ACC112 (cell line): ENCODE data around the gene IL17B.

ENCODE experiments used
- H2AFZ ChIP-seq: fragments of 200-600 bp; sonication (generic); one replicate; pipeline ENCODE4 v1.6.0; 2017; ENCODE audit warnings: antibody characterized with exemption, low read length; ENCODE audit not compliant: unreplicated experiment
- H3K27ac ChIP-seq: fragments of 200-600 bp; sonication (generic); 2 replicates; pipeline ENCODE4 v1.5.1; 2014; ENCODE audit warnings: low read depth, mild to moderate bottlenecking, antibody characterized with exemption, low read length, moderate library complexity
- H3K27me3 ChIP-seq: fragments of 200-600 bp; sonication (generic); 2 replicates; pipeline ENCODE4 v1.6.1; 2014; ENCODE audit warnings: mild to moderate bottlenecking, antibody characterized with exemption, low read length, moderate library complexity, mixed read lengths; ENCODE audit not compliant: insufficient read depth
- H3K36me3 ChIP-seq: fragments of 200-600 bp; sonication (generic); 2 replicates; pipeline ENCODE4 v1.6.1; 2016; ENCODE audit warnings: mild to moderate bottlenecking, antibody characterized with exemption, low read length, moderate library complexity, mixed read lengths; ENCODE audit not compliant: insufficient read depth
- H3K4me1 ChIP-seq: fragments of 200-600 bp; sonication (generic); one replicate; pipeline ENCODE4 v1.6.1; 2016; ENCODE audit warnings: low read length, mixed read lengths; ENCODE audit not compliant: insufficient read depth, unreplicated experiment, control insufficient read depth
- H3K4me3 ChIP-seq: fragments of 200-600 bp; sonication (generic); 2 replicates; pipeline ENCODE4 v1.5.1; 2014; ENCODE audit warnings: mild to moderate bottlenecking, low read depth, low read length
- H3K79me2 ChIP-seq: fragments of 200-600 bp; sonication (generic); one replicate; pipeline ENCODE4 v1.6.0; 2016; ENCODE audit warnings: low read length; ENCODE audit not compliant: control insufficient read depth, unreplicated experiment, insufficient read depth

IL17B gene

GRCh38 chr5:149413477-149414210, 34.6 kb upstream of the IL17B start:
- no peaks in the 10 kb centered on the region for H3K27me3 ChIP-seq
- H3K36me3 ChIP-seq = no peaks in the 10 kb centered on the region
- H2AFZ ChIP-seq = no peak overlapping the region
- H3K4me1 ChIP-seq = peaks cover 29% of the 10 kb centered on the region
- H3K4me3 ChIP-seq = no peak overlapping the region
- H3K79me2 ChIP-seq = peaks cover 34% of the 10 kb centered on the region
- peak overlapping the region; percentile 84 for H3K27ac ChIP-seq

DNA sequence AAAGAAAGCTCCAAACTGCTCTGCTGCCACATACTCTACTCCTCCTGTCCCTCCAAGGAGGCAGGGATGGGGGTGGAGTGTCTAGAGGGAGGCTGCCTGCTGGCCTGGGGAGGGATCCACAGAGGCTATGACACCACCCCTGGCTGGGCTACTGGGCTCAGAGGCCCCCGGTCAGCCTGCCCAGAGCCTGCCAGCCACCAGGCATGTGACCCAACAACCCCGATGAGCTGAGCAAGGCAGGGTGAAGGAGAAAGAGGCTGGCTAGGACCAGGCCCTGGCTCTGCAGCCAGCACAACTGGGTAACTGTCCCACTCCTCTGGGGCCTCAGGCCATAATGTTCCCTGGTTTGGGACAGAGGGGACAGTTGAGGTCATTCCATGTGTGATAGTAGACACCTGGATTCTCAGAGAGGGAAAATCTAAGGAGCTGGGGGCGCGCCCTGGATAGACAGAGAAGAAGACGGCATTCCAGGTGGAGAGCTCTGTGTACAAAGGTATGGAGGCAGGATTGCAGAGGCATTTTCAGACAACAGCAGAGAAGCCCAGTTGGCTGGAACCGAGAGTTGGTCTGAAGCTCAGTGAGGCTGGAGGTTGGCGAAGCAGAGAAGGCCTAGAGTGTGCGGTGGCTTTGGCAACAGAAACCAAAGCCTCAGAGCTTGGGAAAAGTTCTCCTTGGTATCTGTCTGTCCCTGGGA, 33.8 kb upstream of the IL17B start:
- Histone ChIP-seq H2AFZ (no peak overlapping the region), H3K79me2 (peaks cover 41% of the 10 kb centered on the region), H3K27me3 (no peaks in the 10 kb centered on the region), H3K4me1 (peaks cover 33% of the 10 kb centered on the region), H3K36me3 (no peaks in the 10 kb centered on the region), H3K27ac (peak overlapping the region; percentile 84; the same call in 1 of the 2 replicates), H3K4me3 (no peak overlapping the region)

DNA sequence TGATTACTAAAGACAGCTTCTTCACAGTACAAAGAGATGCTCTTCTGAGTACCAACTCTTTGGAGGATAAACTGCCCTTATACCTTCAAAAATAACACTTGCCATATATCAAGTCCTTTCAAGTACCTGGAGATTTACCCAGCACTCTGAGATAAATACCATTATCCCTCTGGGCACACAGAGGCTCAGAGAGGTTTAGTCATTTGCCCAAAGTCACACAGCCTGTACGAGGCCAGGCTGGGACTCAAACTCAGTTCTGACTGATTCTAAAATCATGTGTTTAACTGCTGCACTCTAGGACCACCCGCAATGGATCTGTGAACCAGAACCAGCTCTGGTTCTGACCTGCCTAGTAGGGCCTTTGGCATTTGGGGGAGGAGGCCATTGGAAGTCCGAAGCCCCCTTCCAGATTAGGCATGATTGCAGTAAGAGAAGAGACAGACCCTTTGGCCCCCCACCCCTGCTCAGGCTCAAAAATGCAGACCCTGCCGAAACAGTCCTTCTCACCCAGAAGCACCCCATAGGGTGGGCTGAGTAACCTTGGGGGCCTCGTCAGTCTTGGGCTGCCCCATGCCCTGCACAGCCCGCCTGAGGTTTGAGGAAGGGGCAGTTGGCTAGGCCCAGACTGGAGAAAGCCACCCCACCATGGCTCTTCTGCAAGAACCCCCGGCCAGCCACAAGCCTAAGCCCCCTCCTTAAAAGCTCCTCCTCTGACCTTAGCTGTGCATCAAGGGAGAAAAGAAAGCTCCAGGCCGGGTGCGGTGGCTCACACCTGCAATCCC, 32.8 kb upstream of the IL17B start:
- Histone ChIP-seq H2AFZ (no peak overlapping the region), H3K27me3 (no peaks in the 10 kb centered on the region), H3K4me3 (no peak overlapping the region), H3K4me1 (peaks cover 43% of the 10 kb centered on the region), H3K79me2 (peaks cover 51% of the 10 kb centered on the region), H3K36me3 (no peaks in the 10 kb centered on the region), H3K27ac (no peak overlapping the region)

DNA sequence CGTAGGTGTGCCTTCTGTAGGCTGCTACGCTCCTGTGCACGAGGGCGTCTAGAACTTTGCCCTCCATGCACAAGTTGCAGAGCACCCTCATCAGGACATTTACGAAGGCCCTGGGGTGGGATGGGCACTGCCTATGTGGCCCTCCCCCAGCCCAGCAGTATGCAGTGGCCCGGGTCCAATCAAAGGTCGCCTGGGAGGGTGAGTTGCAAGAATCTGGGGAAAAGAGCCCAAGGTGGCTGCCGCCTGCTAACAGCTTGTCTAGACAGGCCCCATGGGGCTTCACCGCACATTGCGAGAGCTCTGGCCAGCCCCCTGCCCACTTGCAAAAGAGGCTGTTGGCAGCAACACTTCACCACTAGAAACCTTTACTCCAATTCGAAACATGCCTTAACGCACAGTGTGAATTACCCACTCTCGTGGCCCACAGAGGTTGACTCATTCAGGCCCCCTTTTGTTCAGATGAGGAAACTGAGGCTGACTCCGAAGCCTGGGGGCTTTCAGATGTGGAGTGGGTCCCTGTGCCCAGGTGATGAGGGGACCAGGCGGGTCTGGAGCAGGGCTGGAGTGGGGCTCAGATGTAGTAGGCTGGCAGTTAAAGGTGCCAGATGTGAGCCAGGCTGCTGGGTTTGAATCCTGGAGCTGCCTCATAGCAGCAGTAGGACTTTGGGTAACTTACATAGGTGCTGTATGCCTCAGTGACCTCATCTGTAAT, 31.8 kb upstream of the IL17B start:
- Histone ChIP-seq H3K27ac (no peak overlapping the region), H3K4me1 (peaks cover 51% of the 10 kb centered on the region), H3K79me2 (peaks cover 53% of the 10 kb centered on the region), H3K36me3 (no peaks in the 10 kb centered on the region), H2AFZ (no peak overlapping the region), H3K27me3 (no peaks in the 10 kb centered on the region), H3K4me3 (no peak overlapping the region)

DNA sequence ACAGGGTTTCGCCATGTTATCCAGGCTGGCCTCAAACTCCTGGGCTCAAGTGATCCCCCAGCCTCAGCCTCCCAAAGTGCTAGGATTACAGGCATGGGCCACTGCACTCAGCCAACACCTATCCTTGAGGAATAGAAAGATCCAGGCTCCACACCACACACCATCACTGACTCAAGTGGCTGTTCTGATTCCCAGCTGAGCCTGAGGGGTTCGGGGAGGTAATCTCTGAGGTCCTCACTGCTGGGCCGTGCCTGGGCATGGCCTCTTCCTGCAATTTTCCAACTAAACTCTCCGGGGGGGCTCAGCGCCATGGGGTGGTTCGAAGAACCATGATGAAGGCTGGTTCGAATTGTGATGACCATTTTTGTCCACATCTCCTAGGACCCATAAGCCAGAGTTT, 31.0 kb upstream of the IL17B start:
- Histone ChIP-seq H3K4me1 (peaks cover 55% of the 10 kb centered on the region), H3K27ac (no peak overlapping the region), H3K79me2 (peaks cover 53% of the 10 kb centered on the region), H3K36me3 (no peaks in the 10 kb centered on the region), H3K27me3 (no peaks in the 10 kb centered on the region), H3K4me3 (no peak overlapping the region), H2AFZ (no peak overlapping the region)

DNA sequence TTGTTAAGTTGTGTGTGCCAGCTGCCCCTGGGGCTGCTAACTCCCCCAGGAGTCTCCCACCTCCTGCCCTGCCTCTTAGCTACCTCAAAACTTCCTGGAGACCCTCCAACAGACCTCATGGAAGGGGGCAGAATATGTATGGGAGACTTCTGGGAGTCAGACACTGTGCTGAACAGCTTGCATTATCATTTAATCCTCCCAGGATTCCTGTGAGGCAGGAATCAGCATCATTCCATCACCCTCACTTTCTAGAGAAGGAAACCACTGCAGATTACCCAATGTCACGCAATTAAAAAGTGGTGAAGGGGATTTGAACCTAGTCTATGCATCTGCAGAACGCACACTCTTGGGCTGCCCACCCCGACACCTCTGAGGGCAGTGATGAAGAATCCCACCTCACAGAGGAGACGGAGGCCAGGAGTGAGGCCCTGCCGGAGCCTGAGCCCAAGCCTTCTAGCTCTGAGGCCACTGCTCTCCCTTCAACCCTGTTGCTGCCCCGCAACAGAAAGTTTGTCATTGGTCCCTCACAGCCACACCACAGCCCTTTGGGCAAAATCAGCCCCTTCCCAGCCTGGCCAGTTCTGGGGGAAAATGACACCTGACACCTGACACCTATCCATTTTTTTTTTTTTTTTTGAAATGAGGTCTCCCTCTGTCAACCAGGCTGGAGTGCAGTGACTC, 30.3 kb upstream of the IL17B start:
- Histone ChIP-seq H3K27me3 (no peaks in the 10 kb centered on the region), H3K4me3 (peak overlapping the region; percentile 79), H3K36me3 (no peaks in the 10 kb centered on the region), H3K27ac (no peak overlapping the region), H3K79me2 (peaks cover 53% of the 10 kb centered on the region), H3K4me1 (peaks cover 55% of the 10 kb centered on the region), H2AFZ (no peak overlapping the region)

DNA sequence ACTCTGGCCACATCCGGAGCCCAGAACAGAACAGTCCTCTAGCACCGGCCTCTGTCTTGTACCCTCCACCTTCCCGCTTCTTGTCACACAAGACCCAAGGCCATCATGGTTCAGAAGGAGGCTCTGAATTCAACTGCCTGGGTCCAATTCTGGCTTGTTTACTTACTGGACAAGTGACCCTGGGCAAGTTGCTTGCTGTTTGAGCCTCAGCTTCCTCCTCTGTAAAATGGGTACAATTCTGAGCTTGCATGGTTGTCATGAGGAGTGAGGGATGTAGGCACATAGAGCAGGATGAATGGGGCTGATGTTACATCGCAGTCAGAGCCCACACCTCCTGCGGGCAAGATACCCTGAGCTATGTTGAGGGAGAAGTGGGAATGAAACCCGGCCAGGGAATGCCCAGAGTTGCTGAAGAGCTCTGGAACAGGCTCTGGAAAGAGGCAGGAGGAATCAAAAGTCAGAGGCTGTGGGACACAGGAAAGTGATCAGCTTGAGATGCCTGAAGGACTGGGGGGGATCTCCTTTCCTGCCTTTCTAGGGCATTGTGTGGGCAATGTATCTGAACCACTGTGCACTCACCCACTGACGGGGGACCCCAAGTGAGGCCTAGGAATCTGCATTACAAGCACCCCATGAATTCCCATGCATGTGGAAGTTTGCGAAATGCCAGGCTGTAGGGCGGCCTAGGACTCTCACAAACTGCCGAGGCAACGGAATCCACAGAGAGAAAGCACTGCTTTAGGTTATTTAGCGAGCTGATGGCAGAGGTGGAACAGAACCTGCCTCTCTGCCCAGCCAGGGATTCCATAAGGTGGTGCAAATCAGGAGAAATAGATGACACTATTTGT, 29.4 kb upstream of the IL17B start:
- no peaks in the 10 kb centered on the region for H3K27me3 ChIP-seq
- no peaks in the 10 kb centered on the region for H3K36me3 ChIP-seq
- H3K27ac ChIP-seq = peak overlapping the region; percentile 94; the same call in 1 of the 2 replicates
- H3K4me1 ChIP-seq = peaks cover 58% of the 10 kb centered on the region
- no peak overlapping the region for H2AFZ ChIP-seq
- H3K4me3 ChIP-seq = peak overlapping the region; percentile 79
- H3K79me2 ChIP-seq = peaks cover 51% of the 10 kb centered on the region

- H3K4me3 ChIP-seq = peak overlapping the region; percentile 79
- H2AFZ ChIP-seq = peak overlapping the region; percentile 33
- H3K79me2 ChIP-seq = peaks cover 45% of the 10 kb centered on the region
- H3K4me1 ChIP-seq = peaks cover 57% of the 10 kb centered on the region
- peak overlapping the region; percentile 94 for H3K27ac ChIP-seq
- H3K36me3 ChIP-seq = no peaks in the 10 kb centered on the region
- H3K27me3 ChIP-seq = no peaks in the 10 kb centered on the region
These were observed 28.5 kb upstream of the IL17B start for GRCh38 chr5:149407323-149408251.

DNA sequence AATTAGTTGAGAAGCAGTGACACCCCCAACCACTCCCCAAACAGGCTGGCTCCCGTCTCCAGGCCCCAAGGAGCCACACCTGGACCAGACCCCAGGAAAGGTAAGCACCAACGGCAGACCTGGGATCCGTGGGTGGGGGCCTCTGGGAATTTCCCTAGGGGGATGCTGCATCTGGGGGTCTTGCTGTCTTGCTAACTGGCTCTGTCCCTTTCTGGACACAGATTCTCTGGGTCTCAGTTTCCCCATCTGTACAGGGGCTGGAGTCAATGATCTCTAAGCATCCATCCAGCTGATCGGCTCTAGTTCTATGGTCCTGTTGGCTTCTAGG, 27.9 kb upstream of the IL17B start:
- H2AFZ ChIP-seq = peak overlapping the region; percentile 33
- H3K4me3 ChIP-seq = peak overlapping the region; percentile 79
- peak overlapping the region; percentile 94 for H3K27ac ChIP-seq

More for the DNA sequence above, 27.9 kb upstream of the IL17B start:
- Histone ChIP-seq H3K4me1 (peaks cover 55% of the 10 kb centered on the region), H3K27me3 (no peaks in the 10 kb centered on the region), H3K36me3 (no peaks in the 10 kb centered on the region), H3K79me2 (peaks cover 43% of the 10 kb centered on the region)
